Measurements from ENCODE around the gene RECQL5. TPM values are rescaled to one million over a fixed set of nuclear protein-coding genes. Genes with fewer than 3 reads are reported as not detected.
"Not testable (repeated sequence)": the region's sequence is repeated elsewhere in the genome, so short reads cannot be mapped to it uniquely, and the experiment has no call there.

Gene RECQL5
- polyA plus RNA-seq, 3 donors from 2014 or later, result 7.0 to 18.1 (median 15.5) TPM

GRCh38 chr17:75592348-75593020 lies 74.5 kb downstream of the RECQL5 start:
- Mint-ChIP-seq H3K4me3 (no peak overlapping the region), H3K27me3 (ENCODE audit: low read depth in 3 of 3) (peaks cover 2 to 8% (median 2%) of the 10 kb centered on the region in 3 donors), H3K9me3 (no peaks in the 10 kb centered on the region), H3K27ac (no peak overlapping the region), H3K36me3 (no peaks in the 10 kb centered on the region), H3K4me1 (peaks cover 16 to 18% of the 10 kb centered on the region in 2 donors)
- DNase-seq, result no peak

- Mint-ChIP-seq H3K4me1 (peaks cover 22 to 24% of the 10 kb centered on the region in 2 donors), H3K4me3 (no peak overlapping the region), H3K27me3 (ENCODE audit: low read depth in 3 of 3) (peaks cover 2 to 8% (median 2%) of the 10 kb centered on the region in 3 donors), H3K27ac (no peak overlapping the region), H3K9me3 (no peaks in the 10 kb centered on the region), H3K36me3 (no peaks in the 10 kb centered on the region)
- no peak for DNase-seq
Observed at GRCh38 chr17:75591722-75592302, 75.1 kb downstream of the RECQL5 start.

GRCh38 chr17:75590849-75591721 lies 75.9 kb downstream of the RECQL5 start:
- no peak for DNase-seq
- Mint-ChIP-seq H3K27me3 (ENCODE audit: low read depth in 3 of 3) (peaks cover 2 to 8% (median 2%) of the 10 kb centered on the region in 3 donors), H3K27ac (peak overlapping the region in 4 of 6 donors; percentile 30 to 86 (median 60)), H3K4me1 (peaks cover 27 to 29% of the 10 kb centered on the region in 2 donors), H3K36me3 (no peaks in the 10 kb centered on the region), H3K4me3 (peak overlapping the region; percentile 24 to 61 (median 45)), H3K9me3 (no peaks in the 10 kb centered on the region)

GRCh38 chr17:75590314-75590761 lies 76.6 kb downstream of the RECQL5 start:
- H3K4me1 Mint-ChIP-seq, result peaks cover 31% of the 10 kb centered on the region in 2 donors

GRCh38 chr17:75589919-75590303 lies 77.0 kb downstream of the RECQL5 start:
- peak overlapping the region in 4 of 6 donors; percentile 22 to 77 (median 63) for H3K27ac Mint-ChIP-seq
- no peaks in the 10 kb centered on the region for H3K36me3 Mint-ChIP-seq
- H3K4me3 Mint-ChIP-seq, result peak overlapping the region in 4 of 5 donors; percentile 21 to 72 (median 44)
- no peak for DNase-seq
- peaks cover 2 to 10% (median 4%) of the 10 kb centered on the region in 3 donors for H3K27me3 Mint-ChIP-seq (ENCODE audit: low read depth in 3 of 3)
- no peaks in the 10 kb centered on the region for H3K9me3 Mint-ChIP-seq
- H3K4me1 Mint-ChIP-seq, result peaks cover 31% of the 10 kb centered on the region in 2 donors

More at GRCh38 chr17:75590314-75590761, 76.6 kb downstream of the RECQL5 start:
- H3K27me3 Mint-ChIP-seq (ENCODE audit: low read depth in 3 of 3), result peaks cover 2 to 10% (median 4%) of the 10 kb centered on the region in 3 donors
- no peak for DNase-seq
- no peaks in the 10 kb centered on the region for H3K36me3 Mint-ChIP-seq
- H3K4me3 Mint-ChIP-seq, result peak overlapping the region; percentile 21 to 72 (median 44)
- H3K9me3 Mint-ChIP-seq, result no peaks in the 10 kb centered on the region
- peak overlapping the region in 4 of 6 donors; percentile 22 to 77 (median 63) for H3K27ac Mint-ChIP-seq

GRCh38 chr17:75589012-75589918 lies 77.7 kb downstream of the RECQL5 start:
- Mint-ChIP-seq H3K9me3 (no peaks in the 10 kb centered on the region), H3K4me3 (peak overlapping the region; percentile 75 to 89 (median 77)), H3K4me1 (peaks cover 31% of the 10 kb centered on the region in 2 donors), H3K36me3 (no peaks in the 10 kb centered on the region), H3K27ac (peak overlapping the region in 4 of 6 donors; percentile 7 to 92 (median 70)), H3K27me3 (ENCODE audit: low read depth in 3 of 3) (peaks cover 2 to 10% (median 4%) of the 10 kb centered on the region in 3 donors)
- DNase-seq, result peak; percentile 86 to 90 (median 90)

GRCh38 chr17:75588596-75589011 lies 78.3 kb downstream of the RECQL5 start:
- no peak for DNase-seq
- no peaks in the 10 kb centered on the region for H3K36me3 Mint-ChIP-seq
- H3K27me3 Mint-ChIP-seq (ENCODE audit: low read depth in 3 of 3), result peaks cover 2 to 10% (median 4%) of the 10 kb centered on the region in 3 donors
- peak overlapping the region in 2 of 6 donors; percentile 55 to 80 for H3K27ac Mint-ChIP-seq
- H3K4me1 Mint-ChIP-seq, result peaks cover 31% of the 10 kb centered on the region in 2 donors
- H3K9me3 Mint-ChIP-seq, result no peaks in the 10 kb centered on the region
- peak overlapping the region; percentile 64 to 82 (median 72) for H3K4me3 Mint-ChIP-seq

- H3K4me3 Mint-ChIP-seq, result peak within 1 kb of the TSS; percentile 75 to 82 (median 81)
- peak; percentile 67 to 68 (median 67) for DNase-seq
- H3K9me3 Mint-ChIP-seq, result no peaks in the 10 kb centered on the region
- H3K4me1 Mint-ChIP-seq, result peaks cover 31% of the 10 kb centered on the region in 2 donors
- H3K27ac Mint-ChIP-seq, result peak within 1 kb of the TSS in 5 of 6 donors; percentile 23 to 80 (median 59)
- peaks cover 2 to 10% (median 4%) of the 10 kb centered on the region in 3 donors for H3K27me3 Mint-ChIP-seq (ENCODE audit: low read depth in 3 of 3)
- H3K36me3 Mint-ChIP-seq, result no peaks in the 10 kb centered on the region
Observed at GRCh38 chr17:75587675-75588595, 79.0 kb downstream of the RECQL5 start, which contains the start of gene MYO15B. Gene MYO15B (plus strand): TSS chr17:75587800. CDS start chr17:75588058, 258 bp downstream.

GRCh38 chr17:75584849-75585175 lies 82.1 kb downstream of the RECQL5 start:
- H3K9me3 Mint-ChIP-seq, result no peaks in the 10 kb centered on the region
- H3K27me3 Mint-ChIP-seq (ENCODE audit: low read depth in 3 of 3), result peaks cover 4 to 8% (median 5%) of the 10 kb centered on the region in 3 donors
- no peaks in the 10 kb centered on the region for H3K36me3 Mint-ChIP-seq
- peaks cover 28 to 31% of the 10 kb centered on the region in 2 donors for H3K4me1 Mint-ChIP-seq
- no peak for DNase-seq
- H3K27ac Mint-ChIP-seq, result no peak overlapping the region
- H3K4me3 Mint-ChIP-seq, result no peak overlapping the region

GRCh38 chr17:75583197-75583596 lies 83.8 kb downstream of the RECQL5 start:
- DNase-seq; H3K36me3 Mint-ChIP-seq; H3K27me3 Mint-ChIP-seq (ENCODE audit: low read depth in 3 of 3); H3K9me3 Mint-ChIP-seq; H3K4me3 Mint-ChIP-seq; H3K27ac Mint-ChIP-seq: not testable (repeated sequence)
- peaks cover 28 to 29% of the 10 kb centered on the region in 2 donors for H3K4me1 Mint-ChIP-seq

- H3K27me3 Mint-ChIP-seq (ENCODE audit: low read depth in 3 of 3); H3K9me3 Mint-ChIP-seq; H3K36me3 Mint-ChIP-seq: not testable (repeated sequence)
- Mint-ChIP-seq H3K4me3 (peak overlapping the region; percentile 78 to 96 (median 81)), H3K4me1 (peaks cover 15 to 18% of the 10 kb centered on the region in 2 donors), H3K27ac (peak overlapping the region; percentile 65 to 88 (median 71))
- DNase-seq, result peak; percentile 60 to 66 (median 65)
Observed at GRCh38 chr17:75581121-75581725, 85.7 kb downstream of the RECQL5 start.

All from immature natural killer cell (primary cell).